Activated T-cell treated with anti-CD3 and anti-CD28 coated beads, Interleukin-2, amount 50 U/mL, for 72 hours (primary cell): Measurements from ENCODE around the gene TLE1. TPM values are rescaled to one million over a fixed set of nuclear protein-coding genes. Genes with fewer than 3 reads are reported as not detected.

ENCODE experiments used
- ATAC-seq, 2 donors: fragments of 150-1000 bp; cut with Tn5 transposase; replicated peaks in 1 of 2; 2 replicates each; pipeline ENCODE4 v1.10.0; 2021; ENCODE audit warnings: moderate library complexity in 2 of 2, mild to moderate bottlenecking in 1 of 2
- DNase-seq, 2 donors: peaks; one replicate each; pipeline ENCODE4 v3.0.0; 2021 to 2022; ENCODE audit warnings: mixed read lengths in 1 of 2
- H3K27ac Mint-ChIP-seq: one replicate; pipeline ENCODE4 v1.8.0; 2022; ENCODE audit warnings: mild to moderate bottlenecking, moderate library complexity, mixed read lengths
- H3K27me3 Mint-ChIP-seq: one replicate; pipeline ENCODE4 v1.8.0; 2022; ENCODE audit warnings: low read depth, mixed read lengths
- H3K36me3 Mint-ChIP-seq, 2 donors: one replicate each; pipeline ENCODE4 v1.8.0; 2022; ENCODE audit warnings: mixed read lengths in 2 of 2, mild to moderate bottlenecking in 1 of 2; ENCODE audit not compliant: insufficient read depth in 2 of 2
- H3K4me1 Mint-ChIP-seq: one replicate; pipeline ENCODE4 v1.8.0; 2022; ENCODE audit warnings: low read depth, mixed read lengths
- H3K4me3 Mint-ChIP-seq, 2 donors: one replicate each; pipeline ENCODE4 v1.8.0; 2022; ENCODE audit warnings: mild to moderate bottlenecking in 2 of 2, mixed read lengths in 2 of 2, moderate library complexity in 2 of 2
- H3K9me3 Mint-ChIP-seq, 2 donors: one replicate each; pipeline ENCODE4 v1.8.0; 2022; ENCODE audit warnings: mixed read lengths in 2 of 2
- total RNA-seq, 2 donors: library from RNA; stranded (reverse); gene quantifications; one replicate each; pipeline ENCODE4 v1.2.3, GENCODE V29; 2022

Gene TLE1
- total RNA-seq, 2 donors from 2014 or later, result 0.30 to 0.34 TPM

DNA sequence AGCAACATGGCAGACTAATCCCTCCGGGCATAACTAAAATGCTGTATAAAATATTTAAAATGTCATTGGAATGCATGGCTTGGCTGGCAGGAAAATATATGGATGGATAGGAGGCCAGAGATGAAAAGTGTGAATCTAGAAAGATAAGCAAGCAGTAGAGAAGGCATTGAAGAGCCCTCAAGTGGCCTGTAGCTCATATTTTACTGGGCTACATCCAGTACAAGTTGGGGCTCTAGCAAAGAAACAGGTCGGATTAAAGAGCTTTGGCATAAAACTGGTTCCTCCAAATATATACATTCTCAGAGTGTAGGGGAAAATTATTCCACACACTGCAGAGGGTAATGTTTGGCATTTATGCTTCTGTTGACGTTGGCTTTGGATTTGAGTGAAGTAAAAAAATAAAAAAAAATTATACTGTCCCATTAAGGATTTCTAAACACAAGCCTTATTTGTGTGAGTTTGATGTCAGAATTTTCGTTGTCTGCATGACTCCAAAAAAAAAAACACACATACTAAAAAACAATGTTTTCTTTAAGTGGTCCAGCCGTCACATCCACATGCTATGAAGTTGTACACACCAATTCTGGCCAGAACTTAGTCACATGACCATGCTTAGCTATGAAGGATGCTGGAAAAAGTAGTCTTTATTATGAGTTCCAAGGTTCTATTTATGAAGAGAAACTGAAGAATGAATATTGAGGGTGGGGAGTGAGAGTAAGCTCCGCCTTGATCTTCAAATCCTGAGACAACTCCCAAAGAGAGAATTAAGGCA is 147.0 kb downstream of the TLE1 start:
- Mint-ChIP-seq H3K36me3 (no peaks in the 10 kb centered on the region), H3K27ac (no peak overlapping the region)

DNA sequence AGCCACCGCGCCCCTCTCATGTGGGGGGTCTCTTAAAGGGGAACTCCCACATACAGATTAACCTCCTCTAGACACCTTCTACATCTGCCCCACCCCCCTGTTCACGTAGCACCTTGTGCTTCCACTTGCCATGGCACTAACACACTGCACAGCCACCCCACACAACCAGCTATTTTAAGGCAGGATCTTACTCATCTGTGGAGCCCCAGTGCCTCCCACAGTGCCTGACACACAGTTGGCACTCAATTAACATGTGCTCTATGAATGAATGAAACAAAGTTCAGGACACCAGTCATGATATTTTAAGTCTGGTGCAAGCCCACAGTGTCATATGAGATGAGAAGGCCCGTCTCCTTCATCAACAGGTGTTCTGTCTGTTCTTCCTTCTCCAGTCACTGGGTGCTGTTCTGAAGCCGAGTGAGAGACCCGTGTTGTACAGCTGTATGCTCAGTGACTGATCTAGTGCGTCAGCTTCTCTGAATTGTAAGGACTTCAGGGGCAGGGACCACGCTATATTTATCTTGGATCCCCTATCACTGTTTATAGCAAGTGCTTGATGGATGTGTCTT is 149.1 kb downstream of the TLE1 start:
- H3K9me3 Mint-ChIP-seq, result peaks cover 0 to 2% of the 10 kb centered on the region in 2 donors
- no peaks in the 10 kb centered on the region for H3K4me1 Mint-ChIP-seq
- no peak overlapping the region for H3K27ac Mint-ChIP-seq
- H3K36me3 Mint-ChIP-seq, result no peaks in the 10 kb centered on the region
- no peak for DNase-seq
- H3K27me3 Mint-ChIP-seq, result no peaks in the 10 kb centered on the region
- no peak overlapping the region for H3K4me3 Mint-ChIP-seq
- ATAC-seq, result no peak

More for the DNA sequence above, 147.0 kb downstream of the TLE1 start:
- H3K27me3 Mint-ChIP-seq, result no peaks in the 10 kb centered on the region
- peaks cover 0 to 2% of the 10 kb centered on the region in 2 donors for H3K9me3 Mint-ChIP-seq
- H3K4me3 Mint-ChIP-seq, result no peak overlapping the region
- H3K4me1 Mint-ChIP-seq, result no peaks in the 10 kb centered on the region
- ATAC-seq, result no peak
- DNase-seq, result no peak

DNA sequence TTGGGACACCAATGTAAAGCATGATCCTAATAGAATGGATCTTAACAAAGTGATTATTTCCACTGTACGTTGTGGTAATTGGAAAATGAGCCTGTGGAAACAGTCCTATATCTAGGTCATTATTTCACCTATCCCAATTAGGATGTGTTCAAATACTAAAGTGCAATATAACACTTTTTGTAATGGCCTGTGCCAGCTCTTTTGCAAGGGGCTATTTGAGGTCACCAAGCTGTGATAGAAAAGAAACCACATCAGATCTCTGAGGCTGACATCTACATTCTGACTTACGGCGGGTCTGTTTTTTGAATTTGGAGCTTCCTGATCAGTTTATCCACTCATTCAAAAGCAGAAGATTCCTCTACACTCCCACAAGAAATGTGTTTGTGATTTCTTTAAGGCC is 150.0 kb downstream of the TLE1 start:
- DNase-seq (no peak), ATAC-seq (no peak)
- Mint-ChIP-seq H3K4me1 (no peaks in the 10 kb centered on the region), H3K27me3 (no peaks in the 10 kb centered on the region), H3K4me3 (no peak overlapping the region), H3K36me3 (no peaks in the 10 kb centered on the region), H3K9me3 (peaks cover 0 to 2% of the 10 kb centered on the region in 2 donors), H3K27ac (no peak overlapping the region)

DNA sequence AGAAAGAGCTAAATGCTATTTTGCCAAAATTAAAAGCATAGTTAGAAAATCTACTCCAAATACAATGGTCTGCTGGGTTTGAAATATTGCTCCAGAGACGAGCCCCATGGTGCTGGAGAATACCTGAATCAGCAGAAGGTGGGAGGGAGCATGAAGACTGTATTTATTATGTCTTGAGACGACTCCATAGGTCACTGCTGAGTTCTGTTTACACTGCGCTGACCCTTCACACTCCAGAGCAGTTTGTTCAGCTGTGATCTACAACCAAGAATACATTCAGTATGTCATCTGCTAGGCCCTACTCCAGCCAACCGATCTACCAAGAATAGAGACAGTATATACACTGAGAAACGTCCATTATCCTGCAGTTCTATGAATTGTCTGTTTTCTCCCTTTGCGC is 150.5 kb downstream of the TLE1 start:
- ATAC-seq (no peak), DNase-seq (no peak)
- no peaks in the 10 kb centered on the region for H3K27me3 Mint-ChIP-seq
- no peaks in the 10 kb centered on the region for H3K36me3 Mint-ChIP-seq
- H3K27ac Mint-ChIP-seq, result no peak overlapping the region
- H3K4me1 Mint-ChIP-seq, result no peaks in the 10 kb centered on the region
- no peak overlapping the region for H3K4me3 Mint-ChIP-seq
- H3K9me3 Mint-ChIP-seq, result peaks cover 0 to 2% of the 10 kb centered on the region in 2 donors

DNA sequence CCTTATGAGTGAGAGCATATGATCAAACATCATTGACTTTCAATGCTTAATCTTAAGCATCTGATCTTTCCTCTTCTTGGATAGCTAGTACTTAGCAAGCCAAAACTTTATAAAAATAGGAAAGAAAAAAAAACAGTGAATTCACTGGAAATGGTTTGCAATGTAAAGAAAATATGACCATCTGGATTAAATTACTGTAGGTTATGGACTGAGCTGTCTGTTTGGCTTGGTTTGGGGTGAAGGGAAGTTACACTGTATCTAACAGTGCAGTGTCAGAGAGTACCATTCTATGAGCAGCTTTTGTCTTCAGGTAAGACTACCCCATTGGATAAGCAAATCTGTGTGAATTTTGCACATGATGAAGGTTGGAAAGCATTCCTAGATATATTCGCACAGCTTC is 151.4 kb downstream of the TLE1 start:
- Mint-ChIP-seq H3K27ac (no peak overlapping the region), H3K36me3 (no peaks in the 10 kb centered on the region), H3K4me3 (no peak overlapping the region), H3K4me1 (no peaks in the 10 kb centered on the region), H3K9me3 (peaks cover 0 to 2% of the 10 kb centered on the region in 2 donors), H3K27me3 (no peaks in the 10 kb centered on the region)
- no peak for DNase-seq
- no peak for ATAC-seq

DNA sequence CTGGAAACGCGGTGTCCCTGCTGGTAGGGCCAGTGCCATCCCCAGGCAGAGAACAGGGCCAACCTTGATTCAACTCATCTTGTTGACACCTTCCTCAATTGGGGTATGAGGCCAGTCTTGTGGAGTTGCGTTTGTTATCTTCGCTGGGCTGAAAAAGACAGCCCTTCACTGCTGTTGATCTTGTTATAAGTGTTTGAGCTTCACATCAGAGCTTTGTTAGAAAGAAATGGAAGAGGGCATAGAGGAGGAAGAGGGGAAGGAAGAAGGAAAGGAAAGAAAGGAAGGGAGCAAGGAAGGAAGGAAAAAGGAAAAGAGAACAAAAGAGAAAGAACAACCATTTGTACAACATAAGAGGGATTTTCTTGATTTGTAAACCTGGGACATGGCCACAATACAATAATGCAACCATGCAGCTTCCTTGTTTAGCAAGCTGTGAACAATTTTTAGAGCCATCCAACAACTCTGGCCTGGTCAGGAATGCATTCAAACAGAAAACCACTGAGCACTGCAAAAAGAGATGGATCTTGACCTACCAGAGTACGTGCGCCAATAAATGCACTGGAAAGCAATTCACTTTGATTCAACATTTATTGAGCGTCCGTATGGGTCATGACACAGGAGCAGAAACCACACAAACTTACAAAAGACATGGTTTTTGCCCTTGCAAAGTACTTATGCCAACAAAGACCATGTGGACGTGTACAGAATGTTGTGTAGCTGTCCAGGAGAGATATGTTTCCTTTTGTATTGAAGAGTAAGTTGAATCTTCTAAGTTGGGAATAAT is 152.9 kb downstream of the TLE1 start:
- ATAC-seq (no peak), DNase-seq (no peak)
- Mint-ChIP-seq H3K36me3 (no peaks in the 10 kb centered on the region), H3K27ac (no peak overlapping the region), H3K9me3 (peaks cover 0 to 2% of the 10 kb centered on the region in 2 donors), H3K27me3 (no peaks in the 10 kb centered on the region), H3K4me1 (no peaks in the 10 kb centered on the region), H3K4me3 (no peak overlapping the region)

DNA sequence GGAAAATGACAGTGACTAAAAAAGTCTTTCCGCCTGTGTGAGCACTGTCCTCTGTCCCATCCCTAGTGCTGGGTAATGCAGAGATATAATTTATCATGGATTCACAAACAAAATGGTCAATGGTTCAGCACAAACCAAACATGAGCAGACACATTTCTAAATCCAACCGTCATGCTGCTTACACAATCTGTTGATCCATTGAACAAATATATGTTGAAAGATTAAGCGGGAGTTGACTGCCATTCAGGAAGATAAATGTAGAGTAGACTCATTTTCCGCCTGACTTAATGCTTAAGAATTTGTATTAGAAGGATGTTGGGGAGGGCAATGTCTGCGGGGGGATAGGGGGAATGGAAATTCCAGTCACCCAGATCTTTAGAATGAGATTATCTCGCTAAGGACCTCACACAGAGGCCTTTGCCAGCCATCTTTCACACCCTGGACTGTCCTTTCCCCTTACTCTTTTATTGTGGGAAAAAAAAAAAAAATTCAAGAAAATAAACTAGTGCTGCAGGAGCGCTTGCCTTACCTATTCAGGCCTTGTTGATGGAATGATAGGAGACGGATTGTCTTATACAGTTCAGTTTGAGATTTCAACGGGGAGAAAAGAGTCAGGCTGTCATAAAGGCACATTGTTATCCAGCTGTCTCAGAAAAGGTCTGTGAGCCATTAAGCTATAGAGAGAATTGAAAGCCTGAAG is 153.7 kb downstream of the TLE1 start:
- Mint-ChIP-seq H3K27me3 (no peaks in the 10 kb centered on the region), H3K36me3 (no peaks in the 10 kb centered on the region), H3K9me3 (peaks cover 1 to 2% of the 10 kb centered on the region in 2 donors), H3K27ac (no peak overlapping the region), H3K4me1 (no peaks in the 10 kb centered on the region), H3K4me3 (no peak overlapping the region)
- DNase-seq (no peak), ATAC-seq (no peak)

DNA sequence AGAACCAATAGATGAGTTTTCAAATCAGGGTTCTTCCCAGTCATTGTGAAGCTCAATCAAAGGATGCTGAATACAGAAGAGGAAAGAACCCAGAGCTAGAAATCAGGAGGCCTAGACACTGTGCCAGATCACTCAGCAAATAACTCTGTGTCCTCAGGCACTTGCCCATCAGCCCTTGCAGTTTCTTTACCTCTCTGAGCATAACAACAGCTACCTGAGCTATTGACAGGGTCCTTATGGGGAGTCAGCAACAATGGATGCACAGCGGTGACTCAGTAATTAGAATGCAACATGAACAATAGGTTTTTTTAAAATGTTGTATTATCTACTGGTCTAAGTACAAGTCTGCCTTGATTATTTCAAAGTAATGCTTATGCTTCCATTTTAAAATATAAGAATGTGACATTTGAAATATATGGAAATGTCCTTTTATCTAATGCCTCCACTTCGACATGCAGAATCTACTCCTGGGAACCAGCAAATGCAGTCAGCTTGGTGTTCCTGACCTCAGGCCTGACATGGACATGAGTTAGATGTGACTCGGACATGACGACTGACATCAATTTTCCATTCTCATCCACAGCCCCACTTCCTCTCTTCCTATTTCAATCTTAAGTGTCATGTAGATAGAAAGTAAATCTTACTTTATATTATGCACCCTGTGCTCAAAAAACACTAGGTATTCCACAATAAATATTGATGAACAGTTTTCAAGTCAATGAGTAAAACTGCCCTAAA is 155.0 kb downstream of the TLE1 start:
- Mint-ChIP-seq H3K27me3 (no peaks in the 10 kb centered on the region), H3K4me3 (no peak overlapping the region), H3K9me3 (peaks cover 1 to 2% of the 10 kb centered on the region in 2 donors), H3K36me3 (no peaks in the 10 kb centered on the region), H3K27ac (no peak overlapping the region), H3K4me1 (no peaks in the 10 kb centered on the region)
- DNase-seq (no peak), ATAC-seq (no peak)

Other genes with a start within 250 kb of the TLE1 start
- not detected for gene SPATA31D4, start 238.9 kb upstream of the TLE1 start, total RNA-seq